Measurements from ENCODE around the gene STK35. TPM values are rescaled to one million over a fixed set of nuclear protein-coding genes. Genes with fewer than 3 reads are reported as not detected.

STK35 gene
- total RNA-seq = 10 to 100 TPM; 13.3 to 26.1 (median 20.5) TPM

DNA sequence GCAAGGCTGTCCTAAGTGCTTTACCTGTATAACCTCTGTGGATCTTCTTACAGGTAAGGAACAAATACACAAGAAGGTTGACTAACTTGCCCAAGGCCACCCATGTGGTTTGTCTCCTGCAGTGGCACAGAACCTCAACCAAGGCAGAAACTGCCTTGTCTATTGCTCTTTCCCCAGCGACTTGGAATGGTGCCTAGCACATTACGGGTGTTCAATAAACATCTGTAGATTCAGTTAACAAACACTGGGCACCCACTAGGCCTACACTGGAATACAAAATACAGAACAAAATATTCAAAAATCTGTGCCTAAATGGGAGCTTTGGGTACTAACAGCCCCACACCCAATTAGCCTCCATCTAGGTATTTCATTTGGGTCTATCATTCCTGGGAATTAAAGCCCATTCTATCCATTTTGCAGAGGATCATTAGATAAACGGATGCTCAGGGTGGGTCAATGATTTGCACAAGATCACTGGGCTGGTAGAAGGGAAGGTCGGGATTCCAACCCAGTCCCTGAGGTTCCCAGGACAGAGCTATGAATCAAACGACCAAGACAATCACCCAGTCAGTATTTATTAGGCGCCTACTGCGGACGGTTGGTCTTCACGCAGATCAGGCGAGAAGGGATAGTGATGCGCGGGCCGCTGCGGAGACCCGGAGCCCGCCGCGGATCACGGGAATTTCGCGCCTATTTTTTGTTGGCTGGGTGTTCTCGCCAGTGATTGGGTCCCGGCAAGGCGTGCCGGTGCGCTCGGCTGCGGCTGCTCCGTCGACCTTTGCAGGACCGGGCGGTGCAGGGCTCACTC lies at the start of gene STK35:
Gene STK35 (plus strand): TSS at position 771 of the 808 bp plus-strand sequence. CDS start 55 bp downstream, outside the sequence.
- no peaks in the 10 kb centered on the region for H3K9me3 ChIP-seq
- H3K4me1 ChIP-seq = peaks cover 0 to 42% (median 28%) of the 10 kb centered on the region in 4 donors
- TF ChIP-seq POLR2A (IDR thresholded peaks at IDR 0.05) (no peak), EP300 (IDR thresholded peaks at IDR 0.05) (no peak)
- TF ChIP-seq, protein P1, sequence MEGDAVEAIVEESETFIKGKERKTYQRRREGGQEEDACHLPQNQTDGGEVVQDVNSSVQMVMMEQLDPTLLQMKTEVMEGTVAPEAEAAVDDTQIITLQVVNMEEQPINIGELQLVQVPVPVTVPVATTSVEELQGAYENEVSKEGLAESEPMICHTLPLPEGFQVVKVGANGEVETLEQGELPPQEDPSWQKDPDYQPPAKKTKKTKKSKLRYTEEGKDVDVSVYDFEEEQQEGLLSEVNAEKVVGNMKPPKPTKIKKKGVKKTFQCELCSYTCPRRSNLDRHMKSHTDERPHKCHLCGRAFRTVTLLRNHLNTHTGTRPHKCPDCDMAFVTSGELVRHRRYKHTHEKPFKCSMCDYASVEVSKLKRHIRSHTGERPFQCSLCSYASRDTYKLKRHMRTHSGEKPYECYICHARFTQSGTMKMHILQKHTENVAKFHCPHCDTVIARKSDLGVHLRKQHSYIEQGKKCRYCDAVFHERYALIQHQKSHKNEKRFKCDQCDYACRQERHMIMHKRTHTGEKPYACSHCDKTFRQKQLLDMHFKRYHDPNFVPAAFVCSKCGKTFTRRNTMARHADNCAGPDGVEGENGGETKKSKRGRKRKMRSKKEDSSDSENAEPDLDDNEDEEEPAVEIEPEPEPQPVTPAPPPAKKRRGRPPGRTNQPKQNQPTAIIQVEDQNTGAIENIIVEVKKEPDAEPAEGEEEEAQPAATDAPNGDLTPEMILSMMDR (IDR thresholded peaks at IDR 0.05) = no peak
- peak within 1 kb of the TSS; percentile 94 to 99 (median 98) for H3K27ac ChIP-seq
- H3K4me3 ChIP-seq = peak within 1 kb of the TSS; percentile 76 to 96 (median 89)
- no peaks in the 10 kb centered on the region for H3K36me3 ChIP-seq
- H3K27me3 ChIP-seq = peaks cover 0 to 2% of the 10 kb centered on the region in 2 donors
- no peak for DNase-seq (ENCODE audit: low spot score in 2 of 2)
- WGBS, 2 donors = 1 to 2% methylated on average over 27 to 32 of the region's 32 CpGs

DNA sequence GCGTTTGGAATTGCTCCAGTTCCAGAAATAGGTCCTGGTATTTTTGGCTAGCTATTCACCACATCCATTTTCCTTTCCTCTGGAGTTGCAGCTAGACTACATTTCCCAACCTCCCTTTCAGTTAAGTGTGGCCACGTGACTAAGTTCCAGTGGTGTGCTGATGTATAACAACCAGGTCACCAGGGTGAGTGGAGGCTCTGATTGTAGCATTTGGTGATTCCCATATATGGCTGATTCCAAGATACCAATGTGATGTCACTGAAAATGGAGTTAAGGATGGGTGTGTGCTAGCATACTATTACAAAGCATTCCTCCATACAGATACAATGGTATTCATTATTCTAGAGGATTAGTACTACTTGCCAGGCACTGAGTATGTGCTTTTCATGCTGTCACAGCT lies 49.7 kb upstream of the STK35 start:
- Histone ChIP-seq H3K4me1 (no peaks in the 10 kb centered on the region), H3K9me3 (peaks cover 0 to 14% (median 0%) of the 10 kb centered on the region in 4 donors), H3K36me3 (no peaks in the 10 kb centered on the region), H3K27me3 (no peaks in the 10 kb centered on the region), H3K27ac (no peak overlapping the region), H3K4me3 (no peak overlapping the region)
- no peak for TF ChIP-seq POLR2A (IDR thresholded peaks at IDR 0.05)
- no peak for TF ChIP-seq EP300 (IDR thresholded peaks at IDR 0.05)
- TF ChIP-seq, protein P1 (IDR thresholded peaks at IDR 0.05) = no peak
- no peak for DNase-seq (ENCODE audit: low spot score in 2 of 2)
- WGBS, 2 donors = 32 to 61% methylated on average over 2 of the region's 2 CpGs

DNA sequence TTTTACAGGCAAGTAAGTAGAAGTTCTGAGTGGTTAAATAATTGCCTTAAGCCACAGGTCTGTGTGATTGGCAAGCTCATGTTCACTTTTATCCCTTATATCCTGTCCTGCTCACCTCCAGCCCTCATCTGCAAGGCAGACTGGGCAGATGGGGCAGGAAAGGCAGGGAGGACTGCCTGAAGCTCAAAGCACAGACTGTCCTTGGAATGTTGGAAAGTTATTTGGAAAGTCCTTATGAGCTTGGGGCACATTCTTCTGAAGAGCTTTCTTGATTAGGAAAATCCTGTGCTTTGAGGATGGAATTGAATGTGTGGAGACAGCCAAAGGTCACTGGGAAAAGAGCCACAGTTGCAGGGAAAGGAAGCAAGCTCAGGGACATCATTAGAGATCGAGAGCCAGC lies 48.9 kb upstream of the STK35 start:
- DNase-seq (ENCODE audit: low spot score in 2 of 2) = no peak
- Histone ChIP-seq H3K4me3 (no peak overlapping the region), H3K4me1 (no peaks in the 10 kb centered on the region), H3K27me3 (no peaks in the 10 kb centered on the region), H3K9me3 (peaks cover 0 to 14% (median 0%) of the 10 kb centered on the region in 4 donors), H3K27ac (no peak overlapping the region), H3K36me3 (no peaks in the 10 kb centered on the region)
- WGBS, 2 donors = 50 to 65% methylated on average over 1 of the region's 1 CpG
- TF ChIP-seq POLR2A (IDR thresholded peaks at IDR 0.05) = no peak
- TF ChIP-seq EP300 (IDR thresholded peaks at IDR 0.05) = no peak
- TF ChIP-seq, protein P1 (IDR thresholded peaks at IDR 0.05) = no peak

DNA sequence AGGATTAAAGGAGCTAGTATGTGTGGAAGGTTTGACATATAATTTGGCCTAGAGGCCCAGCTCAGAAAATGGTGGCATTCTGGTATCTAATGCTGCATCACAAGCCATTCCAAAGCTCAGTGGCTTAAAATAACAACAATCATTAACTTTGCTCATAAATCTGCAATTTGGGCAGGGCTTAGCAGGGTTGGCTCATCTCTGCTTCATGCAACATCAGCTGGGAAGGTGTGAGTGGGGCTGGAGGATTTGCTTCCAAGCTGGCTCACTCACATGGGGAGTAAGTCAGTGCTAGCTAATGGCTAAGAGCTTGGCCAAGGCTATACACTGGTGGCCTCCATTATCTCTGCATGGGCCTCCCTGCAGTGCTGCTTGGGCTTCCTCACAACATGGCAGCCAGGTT lies 48.0 kb upstream of the STK35 start:
- Histone ChIP-seq H3K4me3 (no peak overlapping the region), H3K27ac (no peak overlapping the region), H3K9me3 (peaks cover 0 to 20% (median 0%) of the 10 kb centered on the region in 4 donors), H3K27me3 (no peaks in the 10 kb centered on the region), H3K4me1 (no peaks in the 10 kb centered on the region), H3K36me3 (no peaks in the 10 kb centered on the region)
- DNase-seq (ENCODE audit: low spot score in 2 of 2) = no peak
- TF ChIP-seq POLR2A (IDR thresholded peaks at IDR 0.05) (no peak), EP300 (IDR thresholded peaks at IDR 0.05) (no peak)
- TF ChIP-seq, protein P1 (IDR thresholded peaks at IDR 0.05) = no peak

DNA sequence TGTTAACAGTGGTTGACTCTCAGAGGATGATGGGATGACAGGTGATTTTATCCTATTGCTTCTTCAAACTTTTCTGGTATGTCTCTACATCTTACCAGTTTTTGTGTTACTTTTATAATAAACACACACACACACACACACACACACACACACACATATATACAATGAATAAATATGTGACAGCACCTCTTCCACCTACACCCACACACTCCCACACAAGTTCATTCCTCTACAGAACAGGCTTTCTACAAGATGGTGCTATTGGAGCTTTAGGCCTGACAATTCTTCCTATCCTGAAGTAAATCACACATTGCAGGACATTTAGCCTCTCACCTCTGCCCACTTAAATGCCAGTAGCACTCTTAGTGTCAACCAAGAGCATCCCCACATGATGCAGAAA lies 46.7 kb upstream of the STK35 start:
- H3K4me1 ChIP-seq = no peaks in the 10 kb centered on the region

More for the DNA sequence above, 46.7 kb upstream of the STK35 start:
- DNase-seq (ENCODE audit: low spot score in 2 of 2) = no peak
- H3K27me3 ChIP-seq = no peaks in the 10 kb centered on the region
- H3K4me3 ChIP-seq = no peak overlapping the region
- peaks cover 0 to 23% (median 0%) of the 10 kb centered on the region in 4 donors for H3K9me3 ChIP-seq
- H3K36me3 ChIP-seq = no peaks in the 10 kb centered on the region
- no peak for TF ChIP-seq POLR2A (IDR thresholded peaks at IDR 0.05)
- H3K27ac ChIP-seq = no peak overlapping the region

Measured in tibial nerve (tissue), 4 donors.